Measurements from ENCODE around the gene ATP1A1. TPM values are rescaled to one million over a fixed set of nuclear protein-coding genes. Genes with fewer than 3 reads are reported as not detected.

The ATP1A1 gene
- total RNA-seq, 2 experiments from 2014 or later = 74.4 to 186 TPM

GRCh38 chr1:116379057-116379630, 6.1 kb downstream of the ATP1A1 start:
- H3K9me3 ChIP-seq (ENCODE audit: low read length) = no peaks in the 10 kb centered on the region
- H3K9me2 ChIP-seq (ENCODE audit: insufficient read depth, low read length) = no peaks in the 10 kb centered on the region
- peak overlapping the region; percentile 88; the same call in 1 of the 2 replicates for H3K4me2 ChIP-seq (ENCODE audit: low read length)
- TF ChIP-seq EZH2phosphoT487 (IDR thresholded peaks at IDR 0.05; ENCODE audit: borderline replicate concordance, low read depth, low read length) (no peak), CTCF (conservative IDR thresholded peaks at IDR 0.05; ENCODE audit: low read length) (no peak)
- no peak for DNase-seq (ENCODE audit: low spot score)
- intact Hi-C loops (cut with micrococcal nuclease; ENCODE audit: unreplicated experiment) = loop anchor here (5.0 kb wide), 2 partner anchors 147 to 227 kb away; no protein-coding TSS in a partner anchor
- H4K20me1 ChIP-seq (ENCODE audit: insufficient read depth, low read length) = peaks cover 70% of the 10 kb centered on the region
- peaks cover 100% of the 10 kb centered on the region for H3K79me2 ChIP-seq (ENCODE audit: insufficient read depth, low read depth, low read length)
- ChIA-PET CTCF (ENCODE audit: unreplicated experiment) (no interaction called here), POLR2A (no interaction called here)
- H3K36me3 ChIP-seq (ENCODE audit: insufficient read depth, low read length) = peaks cover 75% of the 10 kb centered on the region
- no peak overlapping the region for H3K4me3 ChIP-seq (ENCODE audit: low read depth, low read length, poor library complexity, severe bottlenecking)
- no TSS peak for BruUV-seq (replicated peaks)
- H3K27ac ChIP-seq (ENCODE audit: low read depth, low read length, poor library complexity, severe bottlenecking) = no peak overlapping the region
- peaks cover 63% of the 10 kb centered on the region for H3K4me1 ChIP-seq (ENCODE audit: insufficient read depth, low read length, poor library complexity, severe bottlenecking)
- H2AFZ ChIP-seq (ENCODE audit: low read length) = no peak overlapping the region

GRCh38 chr1:116379674-116380498, 6.8 kb downstream of the ATP1A1 start:
- Histone ChIP-seq H3K36me3 (ENCODE audit: insufficient read depth, low read length) (peaks cover 75% of the 10 kb centered on the region), H3K4me1 (ENCODE audit: insufficient read depth, low read length, poor library complexity, severe bottlenecking) (peaks cover 63% of the 10 kb centered on the region), H3K4me2 (ENCODE audit: low read length) (0 out of 2 replicates have a peak overlapping the region, but pooled peaks have one; percentile 88), H3K27ac (ENCODE audit: low read depth, low read length, poor library complexity, severe bottlenecking) (no peak overlapping the region), H2AFZ (ENCODE audit: low read length) (no peak overlapping the region), H4K20me1 (ENCODE audit: insufficient read depth, low read length) (peaks cover 70% of the 10 kb centered on the region), H3K4me3 (ENCODE audit: low read depth, low read length, poor library complexity, severe bottlenecking) (no peak overlapping the region), H3K9me3 (ENCODE audit: low read length) (no peaks in the 10 kb centered on the region), H3K9me2 (ENCODE audit: insufficient read depth, low read length) (no peaks in the 10 kb centered on the region), H3K79me2 (ENCODE audit: insufficient read depth, low read depth, low read length) (peaks cover 100% of the 10 kb centered on the region)
- intact Hi-C loops (cut with micrococcal nuclease; ENCODE audit: unreplicated experiment) = loop anchor here (5.0 kb wide), 2 partner anchors 148 to 228 kb away; no protein-coding TSS in a partner anchor
- TF ChIP-seq CTCF (conservative IDR thresholded peaks at IDR 0.05; ENCODE audit: low read length) (no peak), EZH2phosphoT487 (IDR thresholded peaks at IDR 0.05; ENCODE audit: borderline replicate concordance, low read depth, low read length) (no peak)
- ChIA-PET POLR2A (interaction anchor here (1.6 kb wide), 1 partner anchor 37 kb away, joined by 3 read pairs; no protein-coding TSS in a partner anchor), CTCF (ENCODE audit: unreplicated experiment) (no interaction called here)
- no peak for DNase-seq (ENCODE audit: low spot score)
- no TSS peak for BruUV-seq (replicated peaks)

Data from OCI-LY7 (cell line).